Measurements from ENCODE around the gene DUS4L.

DNA sequence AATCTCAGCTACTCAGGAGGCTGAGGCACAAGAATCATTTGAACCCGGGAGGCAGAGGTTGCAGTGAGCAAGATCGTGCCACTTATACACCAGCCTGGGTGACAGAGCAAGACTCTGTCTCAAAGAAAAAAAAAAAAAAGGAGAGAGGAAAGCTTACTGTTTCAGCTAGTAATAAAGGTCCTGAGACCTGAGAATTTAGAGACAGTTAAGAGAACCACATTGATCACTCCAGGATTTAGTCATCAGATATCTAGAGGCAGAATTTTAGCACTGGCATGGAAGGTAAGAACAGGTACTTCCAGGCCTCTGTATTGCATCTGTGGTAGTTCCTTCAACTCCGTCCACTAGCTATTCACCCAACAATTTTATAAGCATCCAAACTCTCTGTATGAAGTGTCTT lies 7.9 kb upstream of the DUS4L start:
- TF ChIP-seq, protein P1, sequence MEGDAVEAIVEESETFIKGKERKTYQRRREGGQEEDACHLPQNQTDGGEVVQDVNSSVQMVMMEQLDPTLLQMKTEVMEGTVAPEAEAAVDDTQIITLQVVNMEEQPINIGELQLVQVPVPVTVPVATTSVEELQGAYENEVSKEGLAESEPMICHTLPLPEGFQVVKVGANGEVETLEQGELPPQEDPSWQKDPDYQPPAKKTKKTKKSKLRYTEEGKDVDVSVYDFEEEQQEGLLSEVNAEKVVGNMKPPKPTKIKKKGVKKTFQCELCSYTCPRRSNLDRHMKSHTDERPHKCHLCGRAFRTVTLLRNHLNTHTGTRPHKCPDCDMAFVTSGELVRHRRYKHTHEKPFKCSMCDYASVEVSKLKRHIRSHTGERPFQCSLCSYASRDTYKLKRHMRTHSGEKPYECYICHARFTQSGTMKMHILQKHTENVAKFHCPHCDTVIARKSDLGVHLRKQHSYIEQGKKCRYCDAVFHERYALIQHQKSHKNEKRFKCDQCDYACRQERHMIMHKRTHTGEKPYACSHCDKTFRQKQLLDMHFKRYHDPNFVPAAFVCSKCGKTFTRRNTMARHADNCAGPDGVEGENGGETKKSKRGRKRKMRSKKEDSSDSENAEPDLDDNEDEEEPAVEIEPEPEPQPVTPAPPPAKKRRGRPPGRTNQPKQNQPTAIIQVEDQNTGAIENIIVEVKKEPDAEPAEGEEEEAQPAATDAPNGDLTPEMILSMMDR (IDR thresholded peaks at IDR 0.05; ENCODE audit: low read length): no peak
- no peak for TF ChIP-seq EZH2 (optimal IDR thresholded peaks at IDR 0.05; ENCODE audit: low read depth, low read length)

Measured in MM.1S (cell line).